Peyer's patch (tissue), 4 donors: ENCODE data around the gene RCL1.

ENCODE experiments used
- CTCF ChIP-seq, 6 experiments: fragments of 450-650 bp in 4 of 6; fragments of 200-600 bp in 2 of 6; sonication (generic) in 1 of 6; IDR thresholded peaks; one replicate each; pipeline ENCODE4 v1.5.1; 2017 to 2019; ENCODE audit warnings: antibody characterized with exemption in 6 of 6, mild to moderate bottlenecking in 3 of 6, moderate library complexity in 1 of 6
- POLR2A ChIP-seq, 2 donors: fragments of 450-650 bp; IDR thresholded peaks; one replicate each; pipeline ENCODE4 v1.5.1; 2017; ENCODE audit warnings: antibody characterized with exemption in 2 of 2, mild to moderate bottlenecking in 2 of 2, moderate library complexity in 2 of 2

- TF ChIP-seq POLR2A (IDR thresholded peaks at IDR 0.05) (no peak), CTCF (IDR thresholded peaks at IDR 0.05) (no peak)
These were observed 34.5 kb downstream of the RCL1 start for GRCh38 chr9:4827224-4827623.
